ENCODE data around the gene BIK.

The BIK gene

DNA sequence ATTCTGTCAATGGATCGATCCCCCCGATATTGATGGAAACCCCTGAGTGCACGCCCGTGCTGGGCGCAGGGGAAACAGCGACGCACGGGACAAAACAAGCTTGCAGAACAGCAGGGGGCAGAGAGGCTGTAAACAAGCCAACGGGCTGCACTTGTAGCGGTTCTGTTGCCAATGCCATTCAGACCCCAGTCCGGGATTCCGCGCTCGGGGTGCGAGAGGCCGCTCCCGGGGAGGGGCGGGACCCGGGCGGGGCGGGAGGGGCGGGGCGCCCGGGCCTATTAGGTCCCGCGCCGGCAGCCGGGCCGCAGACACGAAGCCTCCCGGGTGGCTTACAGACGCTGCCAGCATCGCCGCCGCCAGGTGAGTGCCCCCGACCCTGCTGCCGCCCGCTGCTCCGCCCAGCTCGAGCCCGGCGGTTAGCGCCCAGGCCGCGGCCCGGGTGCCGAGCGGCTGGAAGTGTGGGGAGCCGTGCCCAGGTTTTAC lies at the start of gene BIK:
TSS of gene BIK (plus strand) at position 307 of the 483 bp plus-strand sequence. CDS start 13,273 bp downstream, outside the sequence.
- Histone ChIP-seq H3K4me1 (ENCODE audit: control insufficient read depth, insufficient read depth, low read length) (peaks cover 38% of the 10 kb centered on the region), H3K9me3 (ENCODE audit: control insufficient read depth, low read length) (no peaks in the 10 kb centered on the region), H3K36me3 (ENCODE audit: control insufficient read depth, insufficient read depth, low read length) (no peaks in the 10 kb centered on the region), H3K4me3 (ENCODE audit: low read length) (peak within 1 kb of the TSS; percentile 36), H3K9ac (ENCODE audit: low read length) (peak within 1 kb of the TSS; percentile 76), H3K27me3 (ENCODE audit: control insufficient read depth, insufficient read depth, low read length) (peaks cover 8% of the 10 kb centered on the region)

- Histone ChIP-seq H3K9me3 (ENCODE audit: control insufficient read depth, low read length) (no peaks in the 10 kb centered on the region), H3K4me1 (ENCODE audit: control insufficient read depth, insufficient read depth, low read length) (no peaks in the 10 kb centered on the region), H3K27me3 (ENCODE audit: control insufficient read depth, insufficient read depth, low read length) (no peaks in the 10 kb centered on the region), H3K9ac (ENCODE audit: low read length) (no peak overlapping the region), H3K4me3 (ENCODE audit: low read length) (no peak overlapping the region), H3K36me3 (ENCODE audit: control insufficient read depth, insufficient read depth, low read length) (no peaks in the 10 kb centered on the region)
These were observed 44.4 kb upstream of the BIK start for GRCh38 chr22:43066134-43066533.

GRCh38 chr22:43066844-43067385 lies 43.6 kb upstream of the BIK start:
- no peaks in the 10 kb centered on the region for H3K27me3 ChIP-seq (ENCODE audit: control insufficient read depth, insufficient read depth, low read length)
- no peak overlapping the region for H3K9ac ChIP-seq (ENCODE audit: low read length)
- no peak overlapping the region for H3K4me3 ChIP-seq (ENCODE audit: low read length)
- no peaks in the 10 kb centered on the region for H3K9me3 ChIP-seq (ENCODE audit: control insufficient read depth, low read length)
- H3K4me1 ChIP-seq (ENCODE audit: control insufficient read depth, insufficient read depth, low read length), result no peaks in the 10 kb centered on the region
- H3K36me3 ChIP-seq (ENCODE audit: control insufficient read depth, insufficient read depth, low read length), result no peaks in the 10 kb centered on the region

DNA sequence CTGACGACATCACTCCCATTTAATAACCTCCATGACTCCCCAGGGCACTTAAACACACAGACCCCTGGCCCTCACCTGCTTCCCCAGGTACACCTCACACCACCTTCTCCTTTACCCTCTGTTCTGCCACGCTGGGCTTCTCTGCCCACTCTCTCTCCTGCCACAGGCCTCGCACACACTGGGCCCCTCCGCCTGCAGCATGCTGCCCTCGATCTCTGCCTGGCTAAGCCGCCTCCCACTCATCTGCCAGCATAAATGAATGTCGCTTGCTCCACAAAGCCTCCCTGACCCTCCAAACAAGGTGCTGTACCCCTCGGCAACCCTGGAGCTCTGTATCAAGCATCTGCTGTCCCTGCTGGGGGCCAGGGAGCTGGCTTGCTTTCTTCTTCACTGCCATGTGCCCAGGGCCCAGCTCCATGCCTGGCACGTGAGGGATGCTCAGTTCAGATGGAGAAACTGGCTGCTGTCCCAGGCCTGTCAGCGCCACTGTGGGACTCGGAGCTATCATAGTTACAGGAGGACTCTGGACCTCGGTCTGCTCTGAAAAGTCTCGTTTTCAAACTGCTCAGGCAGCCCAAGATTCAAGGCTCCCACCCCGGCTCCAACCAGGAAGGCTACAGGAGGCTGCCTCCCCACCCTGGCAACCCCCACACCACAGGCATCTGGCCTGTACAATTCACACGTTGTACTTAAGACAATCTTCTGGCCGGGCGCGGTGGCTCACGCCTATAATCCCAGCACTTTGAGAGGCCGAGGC lies 33.3 kb upstream of the BIK start:
- H3K4me1 ChIP-seq (ENCODE audit: control insufficient read depth, insufficient read depth, low read length), result peaks cover 14% of the 10 kb centered on the region
- H3K36me3 ChIP-seq (ENCODE audit: control insufficient read depth, insufficient read depth, low read length), result no peaks in the 10 kb centered on the region
- no peaks in the 10 kb centered on the region for H3K27me3 ChIP-seq (ENCODE audit: control insufficient read depth, insufficient read depth, low read length)
- H3K9me3 ChIP-seq (ENCODE audit: control insufficient read depth, low read length), result no peaks in the 10 kb centered on the region
- H3K9ac ChIP-seq (ENCODE audit: low read length), result no peak overlapping the region
- no peak overlapping the region for H3K4me3 ChIP-seq (ENCODE audit: low read length)

DNA sequence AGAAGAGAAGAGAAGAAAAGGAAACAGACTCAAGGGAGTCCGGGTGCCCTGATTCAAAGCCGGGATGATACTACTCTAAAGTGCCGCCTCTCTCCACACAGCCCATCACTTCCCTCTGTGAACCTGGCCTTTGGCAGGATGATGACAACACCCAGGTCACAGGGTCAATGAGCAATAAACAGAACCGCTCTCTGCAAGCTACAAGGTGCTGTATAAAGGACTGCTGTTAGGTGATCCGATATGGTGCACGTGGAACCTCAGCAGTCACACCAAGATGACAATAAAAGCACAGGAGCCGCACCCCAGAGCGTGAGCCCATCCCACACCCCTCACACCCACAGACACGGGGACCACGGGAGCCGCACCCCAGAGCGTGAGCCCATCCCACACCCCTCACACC lies 32.0 kb upstream of the BIK start:
- H3K4me1 ChIP-seq (ENCODE audit: control insufficient read depth, insufficient read depth, low read length), result peaks cover 14% of the 10 kb centered on the region
- H3K9me3 ChIP-seq (ENCODE audit: control insufficient read depth, low read length), result no peaks in the 10 kb centered on the region
- no peaks in the 10 kb centered on the region for H3K36me3 ChIP-seq (ENCODE audit: control insufficient read depth, insufficient read depth, low read length)
- no peak overlapping the region for H3K9ac ChIP-seq (ENCODE audit: low read length)
- no peaks in the 10 kb centered on the region for H3K27me3 ChIP-seq (ENCODE audit: control insufficient read depth, insufficient read depth, low read length)
- H3K4me3 ChIP-seq (ENCODE audit: low read length), result no peak overlapping the region

DNA sequence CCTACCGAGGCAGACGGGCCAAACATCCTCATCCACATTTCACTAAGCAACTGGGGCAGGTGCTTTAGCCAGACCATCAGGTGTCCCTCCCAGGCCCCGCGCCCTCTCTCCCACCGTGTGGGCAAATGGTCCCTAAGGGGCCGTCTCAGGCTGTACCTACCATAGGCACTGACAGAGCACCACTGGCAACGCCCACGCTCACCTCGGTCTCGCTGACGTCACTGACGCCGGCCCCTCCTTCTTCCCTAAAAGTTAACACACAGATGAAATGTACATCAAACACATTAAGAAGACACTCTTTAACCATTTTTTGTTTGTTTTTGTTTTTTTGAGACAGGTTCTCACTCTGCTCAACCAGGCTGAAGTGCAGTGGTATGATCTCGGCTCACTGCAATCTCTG lies 30.8 kb upstream of the BIK start:
- Histone ChIP-seq H3K36me3 (ENCODE audit: control insufficient read depth, insufficient read depth, low read length) (no peaks in the 10 kb centered on the region), H3K9ac (ENCODE audit: low read length) (no peak overlapping the region), H3K4me3 (ENCODE audit: low read length) (no peak overlapping the region), H3K4me1 (ENCODE audit: control insufficient read depth, insufficient read depth, low read length) (peaks cover 14% of the 10 kb centered on the region), H3K27me3 (ENCODE audit: control insufficient read depth, insufficient read depth, low read length) (no peaks in the 10 kb centered on the region), H3K9me3 (ENCODE audit: control insufficient read depth, low read length) (no peaks in the 10 kb centered on the region)

DNA sequence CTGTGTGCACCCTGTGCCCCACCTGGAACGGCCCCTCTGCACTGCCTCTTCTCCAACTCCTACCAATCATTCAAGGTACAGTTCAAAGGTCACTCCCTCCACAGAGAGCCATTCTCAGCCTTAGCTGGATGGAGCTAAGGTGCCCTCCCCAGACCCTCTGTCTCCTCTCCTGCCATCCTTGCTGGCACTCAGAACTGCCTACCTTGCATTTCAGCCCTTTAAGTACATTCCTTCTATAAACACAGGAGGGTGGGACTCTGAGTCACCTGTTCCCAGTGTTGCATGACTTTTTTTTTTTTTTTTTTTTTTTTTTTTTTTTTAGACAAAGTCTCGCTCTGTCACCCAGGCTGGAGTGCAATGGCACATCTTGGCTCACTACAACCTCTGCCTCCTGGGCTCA lies 29.9 kb upstream of the BIK start:
- Histone ChIP-seq H3K9ac (ENCODE audit: low read length) (no peak overlapping the region), H3K27me3 (ENCODE audit: control insufficient read depth, insufficient read depth, low read length) (no peaks in the 10 kb centered on the region), H3K9me3 (ENCODE audit: control insufficient read depth, low read length) (no peaks in the 10 kb centered on the region), H3K4me3 (ENCODE audit: low read length) (no peak overlapping the region), H3K4me1 (ENCODE audit: control insufficient read depth, insufficient read depth, low read length) (peaks cover 14% of the 10 kb centered on the region), H3K36me3 (ENCODE audit: control insufficient read depth, insufficient read depth, low read length) (no peaks in the 10 kb centered on the region)

DNA sequence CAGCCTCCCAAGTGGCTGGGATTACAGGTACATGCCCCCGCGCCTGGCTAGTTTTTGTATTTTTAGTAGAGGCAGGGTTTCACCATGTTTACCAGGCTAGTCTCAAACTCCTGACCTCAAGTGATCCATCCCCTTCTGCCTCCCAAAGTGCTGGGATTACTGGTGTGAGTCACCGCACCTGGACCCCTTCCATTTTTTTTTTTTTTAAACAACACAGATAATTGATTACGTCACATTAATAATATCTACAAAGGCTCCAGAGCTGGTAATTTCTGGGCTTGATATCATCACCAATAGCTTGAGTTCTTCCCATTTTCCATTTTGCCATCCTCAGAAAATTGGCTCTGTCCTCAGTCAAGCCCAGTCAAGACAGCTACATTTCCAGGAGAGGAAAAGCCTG lies 28.6 kb upstream of the BIK start:
- Histone ChIP-seq H3K36me3 (ENCODE audit: control insufficient read depth, insufficient read depth, low read length) (no peaks in the 10 kb centered on the region), H3K4me3 (ENCODE audit: low read length) (no peak overlapping the region), H3K27me3 (ENCODE audit: control insufficient read depth, insufficient read depth, low read length) (no peaks in the 10 kb centered on the region), H3K9me3 (ENCODE audit: control insufficient read depth, low read length) (no peaks in the 10 kb centered on the region), H3K4me1 (ENCODE audit: control insufficient read depth, insufficient read depth, low read length) (peaks cover 14% of the 10 kb centered on the region), H3K9ac (ENCODE audit: low read length) (no peak overlapping the region)

GRCh38 chr22:43085658-43086606 lies 24.6 kb upstream of the BIK start:
- Histone ChIP-seq H3K4me1 (ENCODE audit: control insufficient read depth, insufficient read depth, low read length) (peaks cover 3% of the 10 kb centered on the region), H3K9me3 (ENCODE audit: control insufficient read depth, low read length) (no peaks in the 10 kb centered on the region), H3K9ac (ENCODE audit: low read length) (no peak overlapping the region), H3K36me3 (ENCODE audit: control insufficient read depth, insufficient read depth, low read length) (no peaks in the 10 kb centered on the region), H3K4me3 (ENCODE audit: low read length) (no peak overlapping the region), H3K27me3 (ENCODE audit: control insufficient read depth, insufficient read depth, low read length) (no peaks in the 10 kb centered on the region)

DNA sequence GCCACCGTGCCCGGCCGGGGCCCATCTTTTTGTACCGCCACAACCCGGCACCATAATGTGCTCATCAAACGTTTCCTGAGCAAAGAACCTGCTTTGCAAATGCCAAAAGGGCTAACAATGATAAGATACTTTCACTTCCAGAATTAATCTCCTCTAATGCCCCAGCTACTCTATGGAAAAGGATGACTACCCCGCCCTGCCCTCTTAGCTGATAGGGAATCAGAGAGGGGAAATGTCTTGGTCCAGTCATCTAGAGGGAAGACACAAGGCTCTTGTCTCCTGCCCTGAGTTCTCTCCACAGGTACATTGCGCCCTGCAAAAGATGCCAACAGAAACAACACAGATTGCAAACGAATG lies 21.9 kb upstream of the BIK start:
- Histone ChIP-seq H3K4me3 (ENCODE audit: low read length) (peak overlapping the region; percentile 32), H3K9me3 (ENCODE audit: control insufficient read depth, low read length) (no peaks in the 10 kb centered on the region), H3K4me1 (ENCODE audit: control insufficient read depth, insufficient read depth, low read length) (no peaks in the 10 kb centered on the region), H3K27me3 (ENCODE audit: control insufficient read depth, insufficient read depth, low read length) (no peaks in the 10 kb centered on the region), H3K36me3 (ENCODE audit: control insufficient read depth, insufficient read depth, low read length) (no peaks in the 10 kb centered on the region), H3K9ac (ENCODE audit: low read length) (peak overlapping the region; percentile 19)

DNA sequence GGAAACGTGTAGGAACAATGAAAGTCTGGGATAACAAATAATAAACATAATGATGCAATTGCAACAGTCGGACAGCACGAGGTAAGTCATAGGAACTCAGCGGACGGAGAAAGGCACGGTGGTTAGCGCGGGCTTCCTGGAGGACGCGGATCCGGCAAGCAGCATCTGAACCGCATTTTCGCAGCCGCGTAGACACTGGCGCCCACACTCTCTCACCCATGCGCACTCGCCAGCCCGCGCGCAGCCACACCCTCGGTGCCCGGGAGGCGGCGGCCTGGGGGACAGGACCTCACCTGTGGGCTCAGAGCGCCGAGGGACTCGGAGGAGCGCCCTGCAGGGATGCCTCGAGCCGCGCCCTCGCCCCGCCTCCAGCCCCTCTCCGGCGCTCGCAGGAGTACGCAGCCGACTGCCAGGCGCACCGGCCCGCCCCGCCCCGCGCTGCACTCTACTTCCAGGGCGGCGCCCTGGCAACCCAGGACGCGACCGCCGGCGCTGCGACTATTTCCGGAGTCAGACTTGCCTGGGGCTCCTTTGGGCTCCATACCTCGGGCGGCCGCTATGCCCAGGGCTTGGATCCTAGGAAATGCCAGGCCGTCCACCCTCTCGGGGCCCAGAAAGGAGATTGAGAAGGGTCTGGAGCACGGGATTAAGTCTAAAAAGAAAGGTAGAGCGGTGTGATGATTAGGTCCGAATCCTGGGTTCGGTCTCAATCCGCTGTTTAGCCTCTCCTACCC lies 21.4 kb upstream of the BIK start, which contains the start of gene TTLL1:
TSS of gene TTLL1 (minus strand) at position 408 of the 734 bp plus-strand sequence. CDS start 13,805 bp downstream, outside the sequence.
- H3K9ac ChIP-seq (ENCODE audit: low read length), result peak within 1 kb of the TSS; percentile 19
- H3K27me3 ChIP-seq (ENCODE audit: control insufficient read depth, insufficient read depth, low read length), result no peaks in the 10 kb centered on the region
- H3K9me3 ChIP-seq (ENCODE audit: control insufficient read depth, low read length), result no peaks in the 10 kb centered on the region
- peak within 1 kb of the TSS; percentile 32 for H3K4me3 ChIP-seq (ENCODE audit: low read length)
- H3K4me1 ChIP-seq (ENCODE audit: control insufficient read depth, insufficient read depth, low read length), result no peaks in the 10 kb centered on the region
- no peaks in the 10 kb centered on the region for H3K36me3 ChIP-seq (ENCODE audit: control insufficient read depth, insufficient read depth, low read length)
